Mammary epithelial cell (primary cell): ENCODE data around the gene AHR.

Source experiments
- CTCF ChIP-seq, 2 donors: IDR thresholded peaks in 1 of 2; conservative IDR thresholded peaks in 1 of 2; 2 replicates each; pipeline ENCODE4 v1.5.1; 2011 to 2012; ENCODE audit warnings: inconsistent platforms in 2 of 2, low read length in 2 of 2, mild to moderate bottlenecking in 2 of 2, control low read depth in 1 of 2, low read depth in 1 of 2; ENCODE audit not compliant: insufficient read depth in 1 of 2; ENCODE audit errors: extremely low read depth in 1 of 2
- EZH2 ChIP-seq: IDR thresholded peaks from 2 replicates; pipeline ENCODE4 v1.6.1; 2012; ENCODE audit warnings: low read length, inconsistent platforms, borderline replicate concordance

- TF ChIP-seq CTCF (conservative IDR thresholded peaks at IDR 0.05 in 1 of 2, IDR thresholded peaks at IDR 0.05 in 1 of 2; ENCODE audit: extremely low read depth in 1 of 2, insufficient read depth in 1 of 2, low read depth in 1 of 2, low read length in 2 of 2) (no peak), EZH2 (no peak)
Observed at GRCh38 chr7:17339952-17340351, 41.5 kb downstream of the AHR start.
